Endothelial cell of umbilical vein (primary cell): Measurements from ENCODE around the gene CCND1. TPM values are rescaled to one million over a fixed set of nuclear protein-coding genes. Genes with fewer than 3 reads are reported as not detected.

ENCODE experiments used
- BruUV-seq: library from RNA; stranded (reverse); fragments of 400-500 nt; replicated peaks from 2 replicates; lab custom pipeline; 2021; lab: Mats Ljungman, UMichigan
- CTCF ChIA-PET: fragments of 300-600, 350-600 bp; sonication (Branson Sonifier 250); formaldehyde crosslinking; loops from one replicate; lab custom pipeline; 2021; ENCODE audit warnings: antibody characterized with exemption, inconsistent platforms; lab: Charles Lee
- POLR2A ChIA-PET: fragments of 300-600, 350-600 bp; sonication (Branson Sonifier 250); formaldehyde crosslinking; loops from one replicate; lab custom pipeline; 2021; ENCODE audit warnings: antibody characterized with exemption, inconsistent platforms; lab: Charles Lee
- DNase-seq: peaks from one replicate; pipeline ENCODE4 v3.0.0-alpha.2; 2011; ENCODE audit warnings: low read depth, low spot score
- FAIRE-seq: peaks from 2 replicates; lab custom pipeline; 2011; peaks lifted over from hg19 to GRCh38; lab: Jason Lieb, UNC
- H2AFZ ChIP-seq: 2 replicates; pipeline ENCODE4 v1.6.0; 2012; ENCODE audit warnings: low read depth, low read length, control low read depth, inconsistent platforms
- H3K27ac ChIP-seq: 2 replicates; pipeline ENCODE4 v1.5.1; 2011; ENCODE audit warnings: low read depth, mild to moderate bottlenecking, control low read depth, low read length, moderate library complexity; ENCODE audit not compliant: insufficient read depth
- H3K27me3 ChIP-seq, 2 experiments: 2 replicates each; pipeline versions ENCODE4 v1.6.0 to v1.6.1; 2011; ENCODE audit warnings: low read length in 2 of 2, mixed read lengths in 1 of 2; ENCODE audit not compliant: control insufficient read depth in 2 of 2, insufficient read depth in 2 of 2
- H3K36me3 ChIP-seq, 2 experiments: 2 replicates in 1 of 2; 3 replicates in 1 of 2; pipeline ENCODE4 v1.5.1; 2011; ENCODE audit warnings: low read length in 2 of 2, mild to moderate bottlenecking in 1 of 2, moderate library complexity in 1 of 2; ENCODE audit not compliant: control insufficient read depth in 2 of 2, insufficient read depth in 2 of 2; ENCODE audit errors: extremely low read depth in 1 of 2
- H3K4me1 ChIP-seq: 3 replicates; pipeline ENCODE4 v1.5.1; 2011; ENCODE audit warnings: mild to moderate bottlenecking, low read length; ENCODE audit not compliant: control insufficient read depth, insufficient read depth; ENCODE audit errors: extremely low read depth
- H3K4me2 ChIP-seq: 2 replicates; pipeline ENCODE4 v1.6.1; 2011; ENCODE audit warnings: low read length, control low read depth, mixed read lengths; ENCODE audit not compliant: insufficient read depth
- H3K4me3 ChIP-seq, 3 experiments: fragments of 200-600 bp in 1 of 3; sonication (generic), shearing (Covaris generic) in 1 of 3; replicated peaks in 1 of 3; 2 replicates each; pipeline ENCODE4 v1.5.1; 2011 to 2016; ENCODE audit warnings: control low read depth in 3 of 3, low read length in 3 of 3, mild to moderate bottlenecking in 2 of 3, inconsistent platforms in 1 of 3, low read depth in 1 of 3, moderate library complexity in 1 of 3; ENCODE audit not compliant: insufficient read depth in 1 of 3
- H3K79me2 ChIP-seq: 2 replicates; pipeline ENCODE4 v1.6.0; 2012; ENCODE audit warnings: low read length, inconsistent platforms; ENCODE audit not compliant: control insufficient read depth, insufficient read depth
- H3K9ac ChIP-seq: replicated peaks from 2 replicates; pipeline ENCODE3; 2011; ENCODE audit warnings: low read length, control low read depth; ENCODE audit not compliant: insufficient read depth; ENCODE audit errors: extremely low read depth
- H3K9me1 ChIP-seq: replicated peaks from 3 replicates; pipeline ENCODE4 v1.6.0; 2011; ENCODE audit warnings: mild to moderate bottlenecking, low read length; ENCODE audit not compliant: control insufficient read depth, insufficient read depth; ENCODE audit errors: extremely low read depth
- H3K9me3 ChIP-seq: replicated peaks from 2 replicates; pipeline ENCODE4 v1.5.1; 2012; ENCODE audit warnings: low read length, inconsistent platforms; ENCODE audit not compliant: control insufficient read depth, insufficient read depth
- H4K20me1 ChIP-seq: replicated peaks from 2 replicates; pipeline ENCODE3; 2011; ENCODE audit warnings: mild to moderate bottlenecking, low read length; ENCODE audit not compliant: control insufficient read depth, insufficient read depth; ENCODE audit errors: extremely low read depth
- EZH2 ChIP-seq: IDR thresholded peaks from 2 replicates; pipeline ENCODE4 v1.6.1; 2012; ENCODE audit warnings: borderline replicate concordance, low read depth, mild to moderate bottlenecking, moderate library complexity, low read length, inconsistent platforms; ENCODE audit not compliant: severe bottlenecking
- FOS ChIP-seq: IDR thresholded peaks from 2 replicates; pipeline ENCODE4 v1.6.1; 2011; ENCODE audit warnings: mild to moderate bottlenecking, low read length, moderate library complexity, borderline replicate concordance; ENCODE audit not compliant: insufficient read depth
- GATA2 ChIP-seq: IDR thresholded peaks from 2 replicates; pipeline ENCODE4 v1.7.0; 2011; ENCODE audit warnings: low read depth, mild to moderate bottlenecking, moderate library complexity, mixed read lengths, low read length; ENCODE audit not compliant: insufficient read length, insufficient read depth
- JUN ChIP-seq: IDR thresholded peaks from 2 replicates; pipeline ENCODE4 v1.6.1; 2011; ENCODE audit warnings: borderline replicate concordance, low read depth; ENCODE audit not compliant: insufficient read length, insufficient read depth
- MYC ChIP-seq: IDR thresholded peaks from one replicate; pipeline ENCODE4 v1.6.1; 2011; ENCODE audit warnings: mild to moderate bottlenecking, low read depth, low read length
- POLR2A ChIP-seq: IDR thresholded peaks from 2 replicates; pipeline ENCODE4 v1.6.1; 2012; ENCODE audit warnings: low read depth, mild to moderate bottlenecking, control low read depth, low read length
- POLR2AphosphoS5 ChIP-seq: IDR thresholded peaks from 2 replicates; pipeline ENCODE4 v1.6.1; 2012; ENCODE audit warnings: low read depth, mild to moderate bottlenecking, control low read depth, low read length, moderate library complexity; ENCODE audit not compliant: insufficient read depth
- dilution Hi-C: fragments of 300-500 bp; cut with MboI; formaldehyde crosslinking; loops from one replicate; pipeline ENCODE4 v1.15.0; 2019; ENCODE audit warnings: low sequenced_read_pairs; ENCODE audit not compliant: extremely low pct_ligation_motif_present
- intact Hi-C: fragments of 100-400 bp; cut with micrococcal nuclease; formaldehyde crosslinking; loops from one replicate; pipeline ENCODE4 v1.10.0; 2022
- polyA plus RNA-seq, 4 experiments: library from polyadenylated mRNA; depleted of rRNA in 3 of 4; stranded (reverse) in 3 of 4; unstranded in 1 of 4; fragments of >200 nt; gene quantifications; 2 replicates each; pipeline versions ENCODE4 v1.2.1 to v1.2.3, GENCODE V29; 2011 to 2012; ENCODE audit warnings: missing spikeins in 1 of 4
- total RNA-seq: library from RNA; stranded (reverse); gene quantifications from 2 replicates; pipeline ENCODE4 v1.2.3, GENCODE V29; 2021
- TF ChIP-seq, protein P1 (sequence below), 2 donors: IDR thresholded peaks; 1 replicate in 1 of 2; 2 replicates in 1 of 2; pipeline ENCODE4 v1.5.1; 2011; ENCODE audit warnings: low read length in 2 of 2, mild to moderate bottlenecking in 2 of 2, moderate library complexity in 2 of 2, control low read depth in 1 of 2, inconsistent platforms in 1 of 2, low read depth in 1 of 2; ENCODE audit not compliant: insufficient read depth in 1 of 2; ENCODE audit errors: extremely low read depth in 1 of 2
- TF ChIP-seq, protein P2 (sequence below): IDR thresholded peaks from 2 replicates; pipeline ENCODE4 v1.6.1; 2011; ENCODE audit not compliant: insufficient read depth, insufficient read length

Gene CCND1
- total and polyA plus RNA-seq, 2 donors (not counting 3 experiments of a cell fraction or from before 2014, with no cell fraction given): 98.7 to 370 TPM

DNA sequence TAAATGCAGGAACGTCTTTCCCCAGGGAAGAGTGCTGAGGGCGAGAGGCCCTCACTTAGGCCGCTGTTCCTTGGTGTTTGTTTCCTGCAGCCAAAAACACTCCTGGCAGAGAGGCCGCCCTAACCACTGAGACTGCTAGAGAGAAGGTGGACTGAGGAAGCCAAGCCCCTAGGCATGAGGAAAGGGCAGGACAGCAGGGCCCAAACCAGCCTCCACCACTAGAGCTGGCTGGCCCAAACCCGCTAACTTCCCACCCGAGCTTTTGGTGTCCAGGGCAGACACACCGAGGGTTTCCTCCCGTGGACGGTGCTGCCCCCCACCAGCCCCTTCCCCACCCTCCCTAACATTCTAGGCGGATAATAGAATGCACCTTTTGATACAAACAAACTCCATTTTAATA is 56.9 kb downstream of the CCND1 start:
- Histone ChIP-seq H3K9me1 (no peaks in the 10 kb centered on the region), H3K9me3 (no peaks in the 10 kb centered on the region), H3K9ac (no peak overlapping the region), H3K27me3 (peaks cover 18 to 20% of the 10 kb centered on the region in 2 experiments), H3K4me1 (peaks cover 8% of the 10 kb centered on the region), H4K20me1 (no peaks in the 10 kb centered on the region), H3K36me3 (no peaks in the 10 kb centered on the region), H3K4me2 (no peak overlapping the region), H2AFZ (no peak overlapping the region), H3K27ac (no peak overlapping the region), H3K79me2 (no peaks in the 10 kb centered on the region), H3K4me3 (no peak overlapping the region)
- FAIRE-seq: no peak
- ChIA-PET POLR2A (no interaction called here), CTCF (no interaction called here)
- no TSS peak for BruUV-seq
- intact Hi-C loops (no loop called here), dilution Hi-C loops (no loop called here)
- no peak for TF ChIP-seq JUN
- TF ChIP-seq FOS: no peak
- TF ChIP-seq, protein P1, sequence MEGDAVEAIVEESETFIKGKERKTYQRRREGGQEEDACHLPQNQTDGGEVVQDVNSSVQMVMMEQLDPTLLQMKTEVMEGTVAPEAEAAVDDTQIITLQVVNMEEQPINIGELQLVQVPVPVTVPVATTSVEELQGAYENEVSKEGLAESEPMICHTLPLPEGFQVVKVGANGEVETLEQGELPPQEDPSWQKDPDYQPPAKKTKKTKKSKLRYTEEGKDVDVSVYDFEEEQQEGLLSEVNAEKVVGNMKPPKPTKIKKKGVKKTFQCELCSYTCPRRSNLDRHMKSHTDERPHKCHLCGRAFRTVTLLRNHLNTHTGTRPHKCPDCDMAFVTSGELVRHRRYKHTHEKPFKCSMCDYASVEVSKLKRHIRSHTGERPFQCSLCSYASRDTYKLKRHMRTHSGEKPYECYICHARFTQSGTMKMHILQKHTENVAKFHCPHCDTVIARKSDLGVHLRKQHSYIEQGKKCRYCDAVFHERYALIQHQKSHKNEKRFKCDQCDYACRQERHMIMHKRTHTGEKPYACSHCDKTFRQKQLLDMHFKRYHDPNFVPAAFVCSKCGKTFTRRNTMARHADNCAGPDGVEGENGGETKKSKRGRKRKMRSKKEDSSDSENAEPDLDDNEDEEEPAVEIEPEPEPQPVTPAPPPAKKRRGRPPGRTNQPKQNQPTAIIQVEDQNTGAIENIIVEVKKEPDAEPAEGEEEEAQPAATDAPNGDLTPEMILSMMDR (IDR thresholded peaks at IDR 0.05; ENCODE audit: extremely low read depth in 1 of 2, insufficient read depth in 1 of 2, low read depth in 1 of 2, low read length in 2 of 2): no peak
- TF ChIP-seq GATA2: no peak
- TF ChIP-seq, protein P2, sequence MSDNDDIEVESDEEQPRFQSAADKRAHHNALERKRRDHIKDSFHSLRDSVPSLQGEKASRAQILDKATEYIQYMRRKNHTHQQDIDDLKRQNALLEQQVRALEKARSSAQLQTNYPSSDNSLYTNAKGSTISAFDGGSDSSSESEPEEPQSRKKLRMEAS: no peak
- no peak for TF ChIP-seq POLR2AphosphoS5
- TF ChIP-seq MYC: no peak
- no peak for TF ChIP-seq EZH2
- no peak for TF ChIP-seq POLR2A
- no peak for DNase-seq
